ENCODE results near the gene SLFN13.
"Not testable (repeated sequence)": the region's sequence is repeated elsewhere in the genome, so short reads cannot be mapped to it uniquely, and the experiment has no call there.

SLFN13 gene, protein sequence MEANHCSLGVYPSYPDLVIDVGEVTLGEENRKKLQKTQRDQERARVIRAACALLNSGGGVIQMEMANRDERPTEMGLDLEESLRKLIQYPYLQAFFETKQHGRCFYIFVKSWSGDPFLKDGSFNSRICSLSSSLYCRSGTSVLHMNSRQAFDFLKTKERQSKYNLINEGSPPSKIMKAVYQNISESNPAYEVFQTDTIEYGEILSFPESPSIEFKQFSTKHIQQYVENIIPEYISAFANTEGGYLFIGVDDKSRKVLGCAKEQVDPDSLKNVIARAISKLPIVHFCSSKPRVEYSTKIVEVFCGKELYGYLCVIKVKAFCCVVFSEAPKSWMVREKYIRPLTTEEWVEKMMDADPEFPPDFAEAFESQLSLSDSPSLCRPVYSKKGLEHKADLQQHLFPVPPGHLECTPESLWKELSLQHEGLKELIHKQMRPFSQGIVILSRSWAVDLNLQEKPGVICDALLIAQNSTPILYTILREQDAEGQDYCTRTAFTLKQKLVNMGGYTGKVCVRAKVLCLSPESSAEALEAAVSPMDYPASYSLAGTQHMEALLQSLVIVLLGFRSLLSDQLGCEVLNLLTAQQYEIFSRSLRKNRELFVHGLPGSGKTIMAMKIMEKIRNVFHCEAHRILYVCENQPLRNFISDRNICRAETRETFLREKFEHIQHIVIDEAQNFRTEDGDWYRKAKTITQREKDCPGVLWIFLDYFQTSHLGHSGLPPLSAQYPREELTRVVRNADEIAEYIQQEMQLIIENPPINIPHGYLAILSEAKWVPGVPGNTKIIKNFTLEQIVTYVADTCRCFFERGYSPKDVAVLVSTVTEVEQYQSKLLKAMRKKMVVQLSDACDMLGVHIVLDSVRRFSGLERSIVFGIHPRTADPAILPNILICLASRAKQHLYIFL

DNA sequence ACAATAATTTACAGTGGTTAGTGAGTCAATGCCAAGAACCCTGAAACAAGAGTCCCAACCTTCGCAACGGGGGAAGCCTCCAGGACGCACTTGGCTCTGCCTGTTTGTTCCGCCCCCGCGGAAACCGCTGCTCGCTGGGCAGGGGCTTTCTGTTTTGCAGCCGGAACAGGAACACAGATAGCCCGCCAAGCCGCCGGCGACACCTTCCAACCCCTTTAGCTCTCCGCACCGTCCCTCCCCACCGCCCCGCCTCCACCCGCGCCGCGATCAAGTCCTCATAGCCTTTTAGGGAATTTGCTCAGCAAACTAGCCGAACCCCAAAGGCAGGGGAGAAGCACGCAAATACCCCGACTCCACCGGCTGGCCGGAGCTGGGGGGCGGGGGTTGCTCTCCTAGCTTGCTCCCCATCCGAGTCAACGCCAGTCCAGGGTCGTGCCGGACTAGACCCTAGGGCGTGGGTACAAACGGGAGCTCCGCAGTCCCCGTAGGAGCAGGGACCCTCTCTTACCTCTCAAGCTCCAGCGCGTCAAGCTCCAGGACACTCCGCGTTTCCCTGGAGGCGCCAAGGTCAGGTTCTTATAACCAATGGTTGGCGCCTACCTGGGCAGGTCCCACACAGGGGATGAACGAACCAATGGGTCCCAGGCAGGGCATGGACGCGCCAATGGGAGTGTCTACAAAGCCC lies at the start of gene SLFN13:
TSS of gene SLFN13 (minus strand) at position 553 of the 685 bp plus-strand sequence. CDS start 3,086 bp downstream, outside the sequence.
- DNase-seq = peak; percentile 97

DNA sequence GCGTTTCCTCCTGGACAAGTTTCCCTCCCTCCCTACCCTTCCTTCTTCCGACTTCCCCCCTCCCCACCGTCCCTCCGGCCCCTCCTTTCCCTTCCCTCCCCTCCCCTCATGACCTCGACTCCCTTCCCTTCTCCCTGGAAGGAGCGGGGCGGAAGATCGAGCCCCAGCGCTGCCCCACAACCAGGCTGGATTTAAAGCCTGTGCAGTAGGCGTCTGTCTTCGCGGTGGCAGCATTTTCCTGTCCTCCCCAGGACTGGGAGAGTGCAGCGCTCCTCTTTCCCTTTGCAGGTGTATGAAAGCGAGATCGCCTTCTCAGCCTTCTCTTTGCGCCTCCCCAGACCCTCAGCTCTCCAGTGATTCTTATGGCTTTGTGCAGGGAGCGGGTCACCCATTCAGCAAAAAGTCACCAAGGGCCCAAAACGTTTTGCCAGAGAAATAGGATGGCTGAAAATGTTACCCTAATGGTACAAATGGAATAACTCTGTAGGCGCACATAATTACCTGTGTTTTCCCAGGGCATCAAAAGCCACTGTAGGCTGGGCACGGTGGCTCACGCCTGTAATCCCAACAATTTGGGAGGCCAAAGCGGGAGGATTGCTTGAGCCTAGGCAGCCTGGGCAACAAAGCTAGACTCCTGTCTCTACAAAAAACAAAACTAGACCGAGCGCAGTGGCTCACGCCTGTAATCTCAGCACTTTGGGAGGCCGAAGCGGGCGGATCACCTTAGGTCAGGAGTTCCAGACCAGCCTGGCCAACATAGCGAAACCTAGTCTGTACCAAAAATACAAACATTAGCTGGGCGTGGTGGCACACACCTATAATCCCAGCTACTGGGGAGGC lies 48.1 kb upstream of the SLFN13 start:
- no peak for DNase-seq

DNA sequence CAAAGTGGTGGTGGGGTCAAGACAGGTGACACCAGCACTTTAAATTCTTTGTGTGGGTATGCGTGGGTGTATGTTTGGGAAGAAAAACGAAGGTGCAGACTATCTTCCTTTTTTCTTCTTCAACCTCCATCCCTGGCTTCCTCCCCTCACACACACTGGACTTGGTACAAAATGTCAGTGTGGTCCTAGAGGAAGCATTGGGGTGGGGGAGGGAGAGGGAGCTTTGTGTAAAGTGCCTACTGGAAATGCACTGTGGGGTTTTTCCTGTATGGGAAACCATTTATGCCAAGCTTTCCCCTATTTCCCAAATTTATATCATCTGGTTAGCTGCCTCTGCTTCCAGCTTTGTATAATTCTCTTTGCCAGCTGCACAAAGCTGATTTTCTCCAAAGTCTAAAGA lies 44.5 kb upstream of the SLFN13 start:
- no peak for DNase-seq

DNA sequence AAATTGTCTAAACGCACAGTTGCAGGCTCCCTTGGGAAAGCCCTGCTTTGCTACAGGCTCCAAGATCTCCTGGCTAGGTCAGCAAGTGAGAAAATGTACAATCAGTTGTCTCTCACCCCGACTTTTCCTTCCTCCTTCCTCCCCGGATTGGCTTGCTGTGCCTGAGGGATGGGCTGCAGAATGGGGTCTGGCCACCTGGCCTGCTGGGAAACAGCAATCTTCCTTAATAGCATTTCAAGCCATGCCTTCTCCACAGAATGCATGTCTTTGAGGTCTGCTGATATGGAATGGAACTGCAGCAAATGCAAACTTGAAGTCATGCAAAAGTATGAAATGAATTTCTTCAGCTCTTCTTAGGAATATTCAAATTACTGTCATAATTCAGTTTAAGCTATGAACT lies 42.9 kb upstream of the SLFN13 start:
- no peak for DNase-seq

DNA sequence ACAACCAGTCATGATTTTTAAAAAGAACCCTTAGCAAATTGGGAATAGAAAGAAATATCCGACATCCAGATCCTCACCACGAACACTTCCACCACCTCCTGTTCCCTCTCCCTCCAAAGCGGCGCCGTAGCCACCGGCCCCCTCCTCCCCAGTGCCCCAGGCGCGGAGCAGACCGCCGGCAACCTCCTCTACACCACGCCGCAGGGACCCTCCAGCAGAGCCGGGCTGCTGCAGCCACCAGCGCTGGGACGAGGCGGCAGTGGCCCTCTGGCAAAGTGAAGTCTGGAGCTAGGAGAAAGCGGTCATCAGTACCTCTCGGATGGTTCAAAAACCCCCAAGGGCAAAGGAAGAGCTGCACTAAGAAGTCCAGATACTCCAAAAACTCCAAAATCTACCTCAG lies 41.4 kb upstream of the SLFN13 start:
- no peak for DNase-seq

DNA sequence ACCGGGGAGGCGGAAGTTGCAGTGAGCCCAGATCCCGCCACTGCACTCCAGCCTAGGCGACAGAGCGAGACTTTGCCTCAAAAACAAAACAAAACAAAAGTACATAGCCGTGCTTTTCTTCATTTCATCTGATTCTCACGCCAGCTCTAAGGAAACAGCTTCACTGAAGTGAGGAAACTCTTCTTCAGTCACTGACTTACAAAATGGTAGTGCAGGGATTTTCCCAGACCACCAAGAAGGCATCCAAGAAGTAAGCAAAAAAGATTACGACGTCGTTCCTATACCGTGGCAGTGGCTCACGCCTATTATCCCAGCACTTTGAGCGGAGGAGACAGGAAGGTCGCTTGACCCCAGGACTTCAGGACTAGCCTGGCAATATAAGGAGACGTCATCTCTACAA lies 40.4 kb upstream of the SLFN13 start:
- DNase-seq = no peak

DNA sequence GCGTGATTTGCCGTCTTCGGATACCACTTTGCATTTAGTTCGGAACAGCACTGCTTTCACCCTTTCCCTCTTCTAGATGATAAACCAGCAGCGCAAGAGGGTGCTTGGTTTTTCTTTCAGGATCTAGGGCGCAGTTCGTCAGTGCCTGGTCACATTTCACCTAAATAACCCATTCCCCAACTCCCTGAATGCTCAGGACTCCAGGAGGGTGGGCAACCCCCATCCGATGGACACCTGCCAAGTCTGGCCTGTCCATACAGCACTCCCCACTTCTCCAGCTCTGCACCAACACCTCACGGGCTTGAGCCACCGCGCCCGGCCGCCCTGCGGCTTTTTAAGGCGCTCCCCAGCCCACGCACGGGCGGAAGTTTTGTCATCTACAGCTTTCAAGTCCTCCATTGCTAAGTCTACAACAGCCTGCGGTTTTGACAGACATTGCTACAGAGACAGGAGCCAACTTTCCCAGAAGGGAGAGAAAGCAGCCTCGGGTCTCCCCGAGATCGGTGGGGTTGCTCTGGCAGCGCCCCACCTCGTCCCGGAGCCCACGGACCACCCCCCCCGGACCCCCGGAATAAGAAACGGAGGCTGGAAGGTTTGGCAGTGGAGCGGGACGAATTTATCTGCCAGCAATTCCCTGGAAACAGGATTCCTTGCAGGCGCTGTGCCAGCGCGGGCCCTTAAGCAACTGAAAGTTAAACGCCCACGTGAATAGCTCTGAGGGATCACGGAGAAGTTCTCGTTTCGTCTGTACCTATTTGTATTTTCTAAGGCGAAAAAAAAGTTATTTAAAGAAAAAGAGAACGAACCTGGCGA lies 38.6 kb upstream of the SLFN13 start:
- peak; percentile 93 for DNase-seq

DNA sequence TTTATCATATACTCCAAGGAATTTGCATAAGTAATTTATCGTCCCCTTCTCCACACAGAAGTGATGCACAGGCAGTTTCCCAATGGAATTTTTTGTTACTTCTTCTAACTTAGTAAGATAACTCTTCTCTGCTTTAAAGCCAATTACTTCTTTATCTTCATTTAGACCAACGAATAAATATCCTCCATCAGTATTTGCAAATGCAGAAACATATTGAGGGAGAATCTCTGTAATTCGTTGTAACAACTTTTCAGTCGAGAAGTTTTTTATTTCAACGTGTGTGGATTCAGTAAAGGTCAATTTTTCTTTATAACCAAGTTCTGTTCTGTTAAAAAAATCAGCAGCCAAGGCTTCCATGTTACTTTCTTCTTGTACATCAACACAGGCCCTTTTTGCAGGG lies 30.7 kb upstream of the SLFN13 start:
- DNase-seq = no peak

DNA sequence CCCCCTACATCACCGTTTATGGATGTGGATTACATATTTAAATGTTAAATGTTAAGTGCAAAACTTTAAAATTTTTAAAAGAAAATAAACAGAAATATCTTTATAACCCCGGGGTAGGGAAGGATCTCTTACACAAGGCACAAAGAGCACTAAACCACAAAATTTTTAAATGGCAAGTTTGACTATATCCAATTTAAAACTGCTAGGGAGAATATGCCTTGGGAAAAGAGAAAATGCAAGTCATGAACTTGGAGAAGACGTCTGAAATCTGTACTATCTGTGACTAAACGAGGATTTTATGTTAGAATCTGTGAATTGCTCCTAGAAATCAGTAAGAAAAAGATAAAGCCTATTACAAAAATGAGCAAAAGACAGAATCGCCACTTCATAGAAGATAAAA lies 28.7 kb upstream of the SLFN13 start:
- DNase-seq = no peak

DNA sequence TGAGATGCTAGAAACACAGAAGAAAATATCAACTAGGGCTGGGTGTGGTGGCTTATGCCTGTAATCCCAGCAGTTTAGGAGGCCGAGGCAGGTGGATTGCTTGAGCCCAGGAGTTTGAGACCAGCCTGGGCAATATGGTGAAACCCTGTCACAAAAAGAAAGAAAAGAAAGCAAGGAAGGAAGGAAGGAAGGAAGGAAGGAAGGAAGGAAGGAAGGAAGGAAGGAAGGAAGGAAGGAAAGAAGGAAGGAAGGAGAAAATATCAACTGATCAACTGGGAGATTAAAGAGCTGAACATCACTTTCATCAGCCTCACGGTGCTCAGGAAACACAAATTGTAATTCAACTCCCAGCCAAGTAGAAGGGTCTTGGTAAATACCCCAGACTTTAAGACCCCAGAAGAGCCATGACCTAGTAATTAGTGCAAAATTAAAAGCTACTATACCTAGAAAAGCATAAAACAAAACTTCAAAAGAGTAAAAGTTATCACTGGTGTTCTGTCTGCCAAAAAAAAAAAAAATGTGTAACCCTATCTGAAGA lies 27.8 kb upstream of the SLFN13 start:
- no peak for DNase-seq

DNA sequence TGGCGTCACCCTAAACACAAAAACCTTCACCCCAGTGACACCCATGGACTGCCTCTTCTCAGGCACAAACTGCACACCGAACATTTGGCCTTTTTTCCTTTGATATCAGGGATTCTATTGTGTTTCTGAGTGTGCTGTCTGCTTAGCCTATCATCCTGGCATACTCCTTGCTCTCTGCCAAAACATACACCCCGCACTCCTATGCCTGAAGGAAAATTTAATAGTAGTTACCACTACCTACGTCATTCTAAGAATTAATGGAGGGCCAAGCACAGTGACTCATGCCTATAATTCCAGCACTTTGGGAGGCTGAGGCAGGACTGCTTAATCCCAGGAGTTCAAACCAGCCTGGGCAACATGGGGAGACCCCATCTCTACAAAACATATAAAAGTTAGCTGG lies 19.9 kb upstream of the SLFN13 start:
- DNase-seq = no peak

DNA sequence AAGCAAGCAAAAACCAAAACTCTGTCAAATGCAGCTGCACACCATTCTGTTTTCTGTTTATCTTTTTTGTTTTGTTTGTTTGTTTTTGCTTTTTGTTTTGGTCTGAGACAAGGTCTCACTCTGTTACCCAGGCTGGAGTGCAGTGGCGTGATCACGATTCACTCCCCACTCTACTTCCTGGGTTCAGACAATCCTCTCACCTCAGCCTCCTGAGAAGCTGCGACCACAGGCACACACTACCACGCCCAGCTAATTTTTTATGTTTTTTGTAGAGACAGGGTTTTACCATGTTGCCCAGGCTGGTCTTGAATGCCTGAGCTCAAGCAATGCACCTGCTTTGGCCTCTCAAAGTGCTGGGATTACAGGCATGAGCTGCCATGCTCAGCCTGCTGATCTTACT lies 19.3 kb upstream of the SLFN13 start:
- no peak for DNase-seq

DNA sequence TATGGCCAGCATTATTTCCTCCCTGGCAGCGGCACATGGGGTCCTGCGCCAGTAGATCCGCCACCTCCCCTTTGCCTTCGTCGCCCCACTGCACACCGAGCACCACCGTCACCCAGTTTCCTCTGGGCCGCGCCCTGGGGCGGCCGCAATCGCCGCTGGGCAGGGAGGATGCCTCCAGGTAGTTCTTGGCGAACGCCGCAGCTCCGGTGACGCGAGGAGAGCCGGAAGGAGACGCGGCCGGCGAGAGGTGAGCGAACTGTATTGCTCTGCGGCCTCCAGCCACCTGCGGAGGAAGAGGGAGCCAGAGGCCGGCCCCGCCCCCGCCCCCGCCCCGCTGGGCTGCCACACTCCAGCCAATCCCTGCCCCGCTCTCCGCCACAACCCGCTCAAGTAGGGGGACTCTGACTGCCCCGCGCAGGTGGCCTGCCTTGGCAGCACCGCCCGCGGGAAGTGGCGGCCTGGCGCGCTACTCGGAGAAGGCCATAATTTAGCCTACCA lies 11.8 kb upstream of the SLFN13 start:
- no peak for DNase-seq

DNA sequence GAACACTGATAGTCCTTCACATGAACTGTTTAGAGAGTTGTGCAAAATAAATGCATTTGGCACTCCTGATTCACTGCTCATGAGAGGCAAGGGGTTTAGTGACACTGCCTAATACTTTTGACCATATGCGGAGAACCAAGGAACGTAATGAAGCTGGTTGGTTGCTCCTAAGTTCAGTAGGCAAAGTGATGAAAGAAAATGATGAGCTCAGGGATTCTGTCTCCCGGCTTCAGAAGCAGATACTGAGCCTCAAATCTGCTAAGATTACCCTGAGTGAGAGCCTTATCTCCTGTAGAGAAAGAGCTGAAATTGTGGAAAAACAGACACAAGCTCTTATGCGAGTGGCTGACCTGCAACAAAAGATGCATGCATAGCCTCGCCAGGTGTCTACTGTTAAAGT lies 5.5 kb upstream of the SLFN13 start:
- DNase-seq = not testable (repeated sequence)

DNA sequence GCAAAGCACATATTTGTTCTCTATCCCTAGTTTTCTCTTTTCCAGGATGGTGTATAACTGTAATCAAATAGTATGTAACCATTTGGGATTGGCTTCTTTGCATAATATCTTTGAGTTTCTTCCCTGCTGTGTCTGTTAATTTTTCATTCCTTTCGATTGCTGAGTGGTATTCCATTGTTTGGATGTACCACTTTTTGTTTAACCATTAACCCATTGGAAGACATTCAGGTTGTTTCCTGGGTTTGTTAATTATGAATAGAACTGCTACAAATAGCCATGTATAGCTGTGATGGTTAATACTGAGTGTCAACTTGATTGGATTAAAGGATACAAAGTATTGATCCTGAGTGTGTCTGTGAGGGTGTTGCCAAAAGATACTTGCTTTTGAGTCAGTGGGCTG lies 4.6 kb upstream of the SLFN13 start:
- DNase-seq = no peak

DNA sequence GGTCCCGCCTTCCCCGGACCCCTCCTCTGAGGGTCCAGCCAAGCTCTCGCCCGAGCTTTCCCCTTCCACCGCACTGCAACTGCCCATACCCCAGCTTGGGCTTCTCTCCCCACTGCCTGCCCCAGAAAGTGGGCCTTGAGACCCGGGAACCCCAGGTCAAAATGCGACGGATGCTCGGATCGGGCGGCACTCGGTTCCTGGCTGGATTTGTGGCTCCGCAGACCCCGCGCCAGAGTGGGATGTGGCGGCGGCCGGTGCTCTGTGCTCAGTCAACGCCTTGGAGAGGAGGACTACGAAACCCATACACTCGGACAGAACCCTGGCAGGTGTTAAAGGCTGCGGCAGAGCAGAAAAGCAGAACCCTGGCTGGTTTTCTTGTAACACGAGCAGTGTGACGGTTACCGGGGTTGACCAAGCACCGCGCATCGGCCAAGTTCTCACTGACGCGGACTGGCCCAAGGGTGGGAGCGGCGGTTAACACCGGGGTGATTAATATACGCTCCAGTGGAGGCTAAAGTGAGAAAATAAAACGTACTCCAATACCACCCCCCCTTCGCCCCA lies 885 bp upstream of the SLFN13 start:
- peak; percentile 61 for DNase-seq

DNA sequence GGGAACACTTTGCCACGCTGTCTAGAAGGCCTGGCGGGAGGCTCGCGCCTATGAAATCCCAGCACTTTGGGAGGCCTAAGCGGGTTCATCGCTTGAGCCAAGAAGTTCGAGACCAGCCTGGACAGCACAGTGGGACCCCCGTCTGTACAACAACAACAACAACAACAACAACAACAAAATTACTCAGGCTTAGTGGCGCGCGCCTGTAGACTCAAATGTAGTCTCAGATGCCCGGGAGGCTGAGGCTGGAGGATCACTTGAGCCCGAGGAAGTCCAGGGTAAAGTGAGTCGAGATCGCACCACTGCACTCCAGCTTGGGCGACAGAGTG lies 297 bp upstream of the SLFN13 start:
- DNase-seq = no peak

DNA sequence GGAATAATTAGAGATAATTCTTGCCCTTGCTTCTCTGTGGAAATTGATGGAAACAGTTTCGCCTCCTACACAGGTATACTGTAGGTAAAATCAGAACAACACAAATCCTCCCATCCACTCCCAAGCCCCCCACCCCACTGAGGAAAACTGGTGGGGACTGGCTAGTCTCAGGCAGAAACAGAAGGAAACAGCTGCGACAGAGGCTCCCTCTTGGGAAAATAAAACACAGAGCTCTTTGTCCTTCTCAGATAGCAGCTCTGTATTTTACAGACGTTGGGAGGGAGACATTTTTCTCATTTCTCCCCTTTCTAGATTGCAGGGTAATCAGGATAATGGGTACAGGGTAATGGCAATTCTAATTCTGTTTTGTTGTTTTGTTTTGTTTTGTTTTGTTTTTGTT lies 1.1 kb downstream of the SLFN13 start:
- no peak for DNase-seq

DNA sequence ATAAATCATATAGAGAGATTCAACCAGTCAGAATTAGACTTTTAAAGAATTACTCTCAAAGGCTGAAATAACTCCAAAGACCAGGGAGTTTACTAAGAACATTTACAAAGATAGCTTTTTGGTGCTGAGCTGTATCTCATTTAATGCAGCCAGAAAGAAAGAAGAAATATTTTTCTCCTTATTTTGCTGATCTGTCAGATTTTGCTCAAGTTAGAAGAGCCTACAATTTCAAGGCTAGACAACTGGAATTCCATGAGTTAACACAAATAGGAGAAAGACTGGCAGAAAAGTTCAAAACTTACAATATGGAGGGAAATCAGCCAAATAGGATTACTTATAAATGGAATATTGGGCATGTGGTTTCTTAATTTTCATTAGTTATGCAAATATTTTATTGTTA lies 10.1 kb downstream of the SLFN13 start:
- DNase-seq = no peak

DNA sequence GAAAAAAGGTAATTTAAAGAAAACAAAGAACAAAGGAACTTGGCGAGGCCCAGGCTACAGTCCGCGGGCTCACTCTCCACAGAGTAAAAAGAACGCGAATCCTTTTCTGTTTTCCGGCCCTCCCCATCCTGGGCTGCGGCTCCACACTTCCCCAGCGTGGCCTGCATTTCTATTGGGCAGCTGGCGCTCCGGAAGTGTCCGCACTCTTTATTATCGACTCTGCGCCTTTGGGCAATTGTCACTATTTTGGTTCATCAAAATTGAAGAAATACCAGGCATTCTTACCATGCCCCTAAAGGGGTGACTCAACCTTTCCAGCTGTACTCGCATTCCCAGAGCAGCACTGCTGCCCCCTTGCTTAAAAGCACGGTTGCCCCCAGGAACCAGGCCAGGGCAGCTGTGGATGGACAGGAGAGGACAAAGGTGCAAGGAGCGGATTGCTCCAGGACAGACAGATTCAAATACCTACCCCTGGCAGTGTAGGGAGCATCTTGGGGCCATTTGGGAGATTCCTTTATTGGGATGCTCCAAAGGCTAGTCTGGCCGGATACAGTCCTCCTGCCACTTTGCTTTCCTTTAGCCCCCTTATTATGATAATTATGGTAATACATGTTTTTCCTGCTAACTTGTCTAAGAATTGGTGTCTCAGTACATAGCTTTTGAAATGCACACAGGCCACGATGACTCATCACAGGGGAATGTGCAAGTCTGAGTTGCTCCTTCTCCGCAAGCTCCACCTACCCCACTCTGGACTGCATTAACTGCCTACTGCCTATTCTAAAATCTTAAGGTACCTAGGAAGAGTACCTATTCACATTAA lies 15.3 kb downstream of the SLFN13 start:
- DNase-seq = peak; percentile 92
